Activated CD8-positive, alpha-beta memory T cell treated with anti-CD3 and anti-CD28 coated beads, Interleukin-2, amount 50 U/mL, for 4 hours (primary cell): ENCODE data around the gene BMPR1B.
"Not testable (repeated sequence)": the region's sequence is repeated elsewhere in the genome, so short reads cannot be mapped to it uniquely, and the experiment has no call there.

Experiments used
- DNase-seq: peaks from one replicate; pipeline ENCODE4 v3.0.0-alpha.2; 2020

BMPR1B gene

GRCh38 chr4:94763500-94763899 lies 5.7 kb downstream of the BMPR1B start:
- DNase-seq, result no peak

- DNase-seq, result no peak
These were observed 6.3 kb downstream of the BMPR1B start for GRCh38 chr4:94764069-94764468.

- DNase-seq, result no peak
These were observed 7.4 kb downstream of the BMPR1B start for GRCh38 chr4:94765174-94765573.

- no peak for DNase-seq
These were observed 7.9 kb downstream of the BMPR1B start for GRCh38 chr4:94765648-94766047.

- DNase-seq, result no peak
These were observed 9.1 kb downstream of the BMPR1B start for GRCh38 chr4:94766856-94767255.

GRCh38 chr4:94767446-94767845 lies 9.7 kb downstream of the BMPR1B start:
- DNase-seq, result no peak

GRCh38 chr4:94782707-94783106 lies 25.0 kb downstream of the BMPR1B start:
- no peak for DNase-seq

GRCh38 chr4:94791701-94792100 lies 33.9 kb downstream of the BMPR1B start:
- DNase-seq, result no peak

GRCh38 chr4:94798808-94799207 lies 41.1 kb downstream of the BMPR1B start:
- no peak for DNase-seq

- DNase-seq, result no peak
These were observed 43.3 kb downstream of the BMPR1B start for GRCh38 chr4:94801016-94801415.

- DNase-seq, result no peak
These were observed 44.3 kb downstream of the BMPR1B start for GRCh38 chr4:94802091-94802490.

GRCh38 chr4:94803181-94803580 lies 45.4 kb downstream of the BMPR1B start:
- no peak for DNase-seq

- no peak for DNase-seq
These were observed 46.9 kb downstream of the BMPR1B start for GRCh38 chr4:94804650-94805049.

GRCh38 chr4:94806376-94806775 lies 48.6 kb downstream of the BMPR1B start:
- DNase-seq, result no peak

- DNase-seq, result no peak
These were observed 53.9 kb downstream of the BMPR1B start for GRCh38 chr4:94811643-94812042.

- DNase-seq, result no peak
These were observed 55.5 kb downstream of the BMPR1B start for GRCh38 chr4:94813221-94813620.

GRCh38 chr4:94814237-94814636 lies 56.5 kb downstream of the BMPR1B start:
- no peak for DNase-seq

- no peak for DNase-seq
These were observed 61.8 kb downstream of the BMPR1B start for GRCh38 chr4:94819371-94820168.

GRCh38 chr4:94826206-94826605 lies 68.5 kb downstream of the BMPR1B start:
- no peak for DNase-seq

GRCh38 chr4:94827481-94828110 lies 69.8 kb downstream of the BMPR1B start:
- DNase-seq, result no peak

GRCh38 chr4:94828882-94829281 lies 71.1 kb downstream of the BMPR1B start:
- DNase-seq, result no peak

- no peak for DNase-seq
These were observed 73.9 kb downstream of the BMPR1B start for GRCh38 chr4:94831607-94832006.

- DNase-seq, result not testable (repeated sequence)
These were observed 74.6 kb downstream of the BMPR1B start for GRCh38 chr4:94832329-94832728.

- DNase-seq, result no peak
These were observed 75.6 kb downstream of the BMPR1B start for GRCh38 chr4:94833394-94833793.

- no peak for DNase-seq
These were observed 76.7 kb downstream of the BMPR1B start for GRCh38 chr4:94834501-94834900.
